Measurements from ENCODE around the gene TSPYL2.

Gene TSPYL2

DNA sequence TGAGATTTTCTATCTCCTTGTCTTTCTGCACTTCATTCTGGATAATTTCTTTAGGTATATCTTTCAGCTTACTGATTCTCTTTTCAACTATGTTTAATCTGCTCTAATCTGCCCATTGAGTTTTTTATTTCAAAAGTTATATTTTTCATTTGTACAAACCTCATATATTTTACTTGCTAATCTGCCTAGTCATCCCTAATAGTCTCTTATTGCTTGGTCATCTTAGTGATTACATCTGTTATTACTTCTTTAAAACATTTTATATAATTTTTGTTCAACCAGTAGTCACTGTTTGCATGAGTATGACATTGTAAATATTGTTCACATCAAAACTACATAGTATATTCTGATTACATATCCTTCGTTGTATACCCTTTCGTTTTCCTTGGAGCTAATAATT is 44.2 kb downstream of the TSPYL2 start:
- no peak for DNase-seq

DNA sequence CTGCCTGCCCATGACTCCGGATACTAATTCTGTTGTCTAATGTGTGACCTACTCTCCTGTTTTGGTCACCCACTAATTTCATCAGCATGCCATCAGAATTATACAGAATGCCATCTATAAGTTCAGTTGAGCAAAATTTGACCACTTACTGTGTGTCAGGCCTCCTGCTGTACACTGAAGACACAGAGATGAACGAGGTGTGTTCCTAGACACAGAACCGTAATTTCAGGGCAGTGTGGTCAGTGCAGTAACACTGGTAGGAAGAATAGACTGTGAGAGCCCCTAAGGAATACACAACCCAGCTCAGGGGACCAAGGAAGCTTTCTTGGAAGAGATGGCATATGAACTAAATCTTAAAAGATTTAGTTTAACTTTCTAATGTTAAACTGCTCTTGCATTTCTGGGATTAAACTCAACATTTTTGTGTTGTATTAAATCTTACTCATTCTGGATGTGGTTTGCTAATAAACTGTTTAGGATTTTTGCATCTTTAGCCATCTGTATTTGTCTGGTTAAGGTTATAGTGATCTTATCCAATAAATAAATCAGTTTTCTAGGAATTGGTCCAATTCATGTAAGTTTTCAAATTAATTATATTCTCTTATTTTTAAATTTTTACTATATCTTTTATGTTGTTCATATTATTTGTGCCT is 46.1 kb downstream of the TSPYL2 start:
- no peak for DNase-seq

DNA sequence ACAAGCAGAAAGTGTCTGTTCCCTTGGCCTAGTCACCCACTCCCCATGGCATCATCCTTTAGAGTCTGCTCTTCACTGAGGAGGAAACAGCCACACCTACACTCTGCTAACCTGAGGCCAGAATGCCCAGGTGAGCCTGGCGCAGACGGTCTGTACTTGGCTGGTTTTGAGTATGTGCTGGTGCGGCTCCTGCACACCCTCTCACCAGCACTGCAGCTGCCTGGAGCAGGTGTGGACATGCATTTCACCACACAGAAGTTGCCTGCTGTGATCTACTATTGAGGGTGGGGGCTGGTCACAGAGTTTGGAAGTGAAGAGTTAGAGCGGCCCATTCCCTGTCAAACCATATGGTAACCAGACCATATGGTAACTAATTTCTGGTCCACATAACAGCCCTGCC is 51.2 kb downstream of the TSPYL2 start:
- no peak for DNase-seq

GRCh38 chrX:53135581-53135980 is 53.4 kb downstream of the TSPYL2 start:
- DNase-seq: no peak

Data from islet precursor cell (in vitro differentiated cells).